HG03159 (cell line): ENCODE measurements around the gene SIGMAR1.

Experiments
- ATAC-seq: cut with Tn5 transposase; IDR thresholded peaks from one replicate; pipeline ENCODE4 v1.9.1; 2021; ENCODE audit warnings: mild to moderate bottlenecking, moderate library complexity; ENCODE audit not compliant: unreplicated experiment

Gene SIGMAR1

DNA sequence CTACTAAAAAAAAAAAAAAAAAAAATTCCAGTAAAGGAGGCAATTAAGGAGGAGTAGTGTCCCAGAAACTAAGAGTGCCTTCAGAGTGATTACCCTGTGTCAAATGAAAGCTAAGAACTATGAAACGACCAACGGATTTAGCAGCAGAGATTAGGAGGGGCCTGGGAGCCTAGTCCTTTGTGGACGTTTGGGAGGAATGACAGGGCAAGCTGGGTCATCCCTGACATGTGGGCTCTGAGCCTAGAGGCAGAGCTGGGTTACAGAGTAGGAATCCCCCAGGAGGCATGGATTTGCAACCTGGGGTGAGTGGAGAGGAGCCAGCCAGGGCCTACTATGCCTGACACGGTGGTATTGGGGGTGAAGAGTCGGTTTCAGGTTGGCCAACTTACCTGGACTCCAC lies 4.4 kb downstream of the SIGMAR1 start:
- no peak for ATAC-seq

DNA sequence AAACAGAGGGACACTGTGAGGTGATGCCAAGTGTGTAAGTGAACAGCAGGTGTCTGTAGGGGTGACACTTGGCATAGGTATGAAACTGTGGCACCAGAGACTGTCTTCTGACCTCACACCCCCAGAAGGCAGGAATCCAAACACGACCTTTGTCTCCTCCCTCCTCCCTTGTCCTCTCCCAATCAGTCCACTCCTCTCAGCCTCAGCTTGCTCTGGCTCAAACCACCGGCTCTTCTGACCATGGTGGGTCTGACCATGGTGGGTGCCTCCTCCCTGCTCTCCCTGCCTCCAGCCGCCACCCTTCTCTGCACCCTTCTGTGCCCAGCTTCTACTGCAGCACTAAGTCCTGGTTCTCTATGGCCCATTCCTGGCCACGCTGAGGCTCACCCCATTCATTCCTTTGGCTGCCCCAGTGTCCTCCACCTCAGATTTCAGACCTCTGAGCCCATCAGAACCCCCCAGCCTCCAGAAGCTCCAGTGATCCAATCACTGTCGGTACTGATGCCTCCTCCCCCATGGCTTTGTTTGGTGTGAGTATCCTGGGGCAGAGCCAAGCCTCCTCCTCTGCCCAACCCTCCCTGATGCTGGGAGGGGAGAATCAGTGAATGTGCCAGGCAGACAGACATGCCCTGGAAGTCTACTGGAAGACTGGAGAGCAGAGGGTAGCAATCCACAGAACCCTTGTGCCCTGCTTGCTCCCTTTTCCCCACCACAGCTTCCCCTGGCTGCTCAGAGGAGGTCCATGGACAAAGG lies 7.0 kb downstream of the SIGMAR1 start:
- no peak for ATAC-seq

DNA sequence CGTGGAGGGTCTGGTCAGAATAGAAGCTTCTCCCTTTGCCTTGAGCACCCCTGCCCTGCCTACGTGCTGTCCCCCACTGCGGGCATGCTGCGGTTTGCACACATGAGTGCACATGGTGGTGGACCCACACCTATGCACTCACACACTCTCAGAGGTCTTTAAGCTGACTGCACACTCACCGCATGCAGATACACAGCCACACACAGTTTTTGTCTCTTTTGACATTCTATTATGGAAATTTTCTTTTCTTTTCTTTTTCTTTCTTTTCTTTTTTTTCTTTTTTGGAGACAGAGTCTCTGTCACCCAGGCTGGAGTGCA lies 8.1 kb downstream of the SIGMAR1 start:
- ATAC-seq: no peak

DNA sequence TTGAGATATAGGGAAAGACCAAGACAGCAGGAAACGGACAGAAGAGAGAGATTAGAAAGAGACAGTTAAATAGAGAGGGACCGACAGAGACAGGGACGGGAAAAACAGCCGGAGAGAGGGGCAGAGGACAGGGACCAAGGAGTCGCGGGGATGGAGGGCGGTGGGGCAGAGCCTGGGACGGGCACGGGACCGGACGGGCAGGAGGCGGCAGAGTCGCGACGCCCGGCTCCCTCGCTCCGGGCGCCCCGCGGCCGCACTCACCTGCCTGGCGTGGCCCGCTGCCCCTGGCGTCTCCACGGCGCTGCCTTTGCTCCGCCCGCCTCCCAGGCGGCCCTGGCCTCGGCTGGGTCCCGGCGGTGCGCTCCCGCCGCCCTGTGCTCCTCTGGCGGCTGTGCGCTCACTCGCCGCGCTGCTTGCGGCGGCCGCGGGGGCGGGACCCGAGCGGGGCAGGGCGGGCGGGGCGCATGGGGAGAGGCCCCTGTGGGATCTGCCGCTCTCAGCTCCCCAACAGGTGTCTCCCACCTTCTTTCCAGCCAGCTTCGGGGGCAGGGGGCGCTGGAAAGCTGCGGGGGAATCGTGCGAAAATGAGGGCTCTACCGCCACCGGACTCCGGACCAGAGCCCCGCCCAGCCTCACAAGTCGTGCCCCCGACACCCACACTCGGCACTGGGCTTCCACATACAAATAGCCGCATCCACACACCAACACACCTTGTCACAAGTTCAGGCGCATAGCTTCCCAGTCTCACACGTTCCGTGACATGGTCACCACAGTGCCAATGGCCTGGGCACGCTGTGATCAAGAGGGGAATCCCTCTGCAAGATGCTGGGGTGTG lies 8.7 kb downstream of the SIGMAR1 start, which contains the start of gene ARID3C:
Gene ARID3C (minus strand): TSS at position 411 of the 835 bp plus-strand sequence. CDS start 1,052 bp downstream, outside the sequence.
- ATAC-seq: no peak

DNA sequence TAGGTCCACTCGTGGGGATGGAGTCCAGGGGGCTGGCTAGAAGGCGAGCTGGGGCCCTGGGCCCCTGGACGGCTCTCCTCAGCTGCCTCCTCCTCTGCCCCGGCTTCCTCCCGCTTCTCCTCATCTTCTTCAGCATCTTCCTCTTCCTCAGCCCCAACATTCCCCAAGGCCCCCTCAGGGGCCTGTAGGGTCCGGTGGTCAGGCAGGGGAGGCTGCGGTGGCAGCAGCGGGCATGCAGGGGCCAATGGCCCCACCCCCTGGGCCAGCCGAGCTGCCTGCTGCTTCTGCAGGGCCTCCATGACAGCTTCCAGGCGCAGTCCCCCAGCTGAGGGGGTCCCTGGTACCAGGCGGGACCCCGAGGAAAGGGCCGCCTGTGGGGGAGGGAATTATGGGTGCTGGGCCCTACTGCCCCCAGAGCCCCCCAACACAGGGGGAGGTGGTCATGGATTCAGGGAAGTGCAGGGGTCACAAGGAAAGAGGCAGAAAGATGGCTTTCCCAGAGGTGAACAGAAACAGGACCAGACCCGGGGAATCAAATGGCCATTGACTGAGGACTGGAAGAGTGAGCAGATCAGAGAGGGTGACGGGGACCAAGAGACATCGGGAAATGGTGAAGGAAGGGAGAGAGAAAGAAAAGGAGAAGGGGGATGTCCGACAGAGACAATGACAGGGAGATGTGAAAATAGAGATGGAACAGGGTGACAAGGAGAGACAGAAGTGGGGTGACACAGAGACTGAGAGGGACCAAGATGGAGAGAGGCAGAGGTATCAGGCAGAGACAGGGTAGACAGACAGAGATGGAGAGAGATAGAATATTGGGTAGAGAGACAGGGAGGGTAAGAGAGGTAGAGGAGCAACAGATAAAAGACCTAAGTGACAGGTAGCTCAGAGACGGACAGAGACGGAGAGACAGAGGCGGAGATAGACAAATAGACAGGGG lies 9.6 kb downstream of the SIGMAR1 start:
- ATAC-seq: no peak

DNA sequence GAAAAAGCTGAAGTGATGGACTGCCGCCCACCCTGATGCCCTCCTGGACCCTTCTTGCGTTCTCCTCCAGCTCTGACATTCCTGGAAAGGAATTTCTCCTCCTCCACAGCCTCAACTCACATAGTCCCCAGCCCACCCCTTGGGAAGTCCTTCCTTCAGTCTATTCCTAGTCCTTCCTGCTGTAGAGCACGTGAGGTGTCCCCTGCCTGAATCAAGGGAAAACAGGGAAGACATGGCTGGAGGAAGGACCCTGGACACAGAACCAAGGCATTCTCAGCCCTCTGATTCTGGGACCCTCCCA lies 12.5 kb downstream of the SIGMAR1 start:
- ATAC-seq: no peak

DNA sequence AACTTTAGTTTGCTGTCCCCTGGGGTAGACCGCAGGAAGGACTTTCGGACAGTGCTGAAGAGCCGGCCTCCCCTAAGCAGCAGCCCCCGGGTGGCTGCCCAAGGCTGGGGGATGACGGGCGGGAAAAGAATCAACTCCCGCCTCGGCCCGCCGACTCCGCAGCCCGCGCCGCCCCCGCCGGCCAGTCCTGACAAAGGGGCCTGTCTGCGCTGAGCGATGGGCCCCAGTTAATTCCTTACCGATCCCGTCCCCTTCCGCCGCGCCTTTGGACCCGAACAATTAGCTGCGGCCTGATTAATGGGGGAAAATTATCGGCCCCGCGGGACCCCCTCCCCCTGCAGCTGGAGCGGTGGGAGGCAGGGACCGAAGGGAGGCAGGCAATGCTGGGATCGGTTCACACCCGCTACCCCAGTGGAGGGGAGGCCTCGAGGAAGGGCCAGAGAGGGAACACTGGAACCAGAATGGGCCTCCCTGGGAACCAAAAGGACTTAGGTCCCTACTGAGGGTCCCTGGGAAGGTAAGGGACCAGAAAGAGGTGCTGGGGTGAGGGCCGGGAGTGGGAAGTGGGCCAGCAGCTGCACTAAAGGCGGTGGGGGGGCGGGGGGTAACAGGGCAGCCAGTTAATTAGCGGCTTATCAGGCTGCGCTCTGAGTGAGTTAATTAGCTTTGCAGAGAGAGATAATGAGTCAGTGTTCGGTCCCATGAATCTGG lies 13.0 kb downstream of the SIGMAR1 start:
- ATAC-seq: no peak

DNA sequence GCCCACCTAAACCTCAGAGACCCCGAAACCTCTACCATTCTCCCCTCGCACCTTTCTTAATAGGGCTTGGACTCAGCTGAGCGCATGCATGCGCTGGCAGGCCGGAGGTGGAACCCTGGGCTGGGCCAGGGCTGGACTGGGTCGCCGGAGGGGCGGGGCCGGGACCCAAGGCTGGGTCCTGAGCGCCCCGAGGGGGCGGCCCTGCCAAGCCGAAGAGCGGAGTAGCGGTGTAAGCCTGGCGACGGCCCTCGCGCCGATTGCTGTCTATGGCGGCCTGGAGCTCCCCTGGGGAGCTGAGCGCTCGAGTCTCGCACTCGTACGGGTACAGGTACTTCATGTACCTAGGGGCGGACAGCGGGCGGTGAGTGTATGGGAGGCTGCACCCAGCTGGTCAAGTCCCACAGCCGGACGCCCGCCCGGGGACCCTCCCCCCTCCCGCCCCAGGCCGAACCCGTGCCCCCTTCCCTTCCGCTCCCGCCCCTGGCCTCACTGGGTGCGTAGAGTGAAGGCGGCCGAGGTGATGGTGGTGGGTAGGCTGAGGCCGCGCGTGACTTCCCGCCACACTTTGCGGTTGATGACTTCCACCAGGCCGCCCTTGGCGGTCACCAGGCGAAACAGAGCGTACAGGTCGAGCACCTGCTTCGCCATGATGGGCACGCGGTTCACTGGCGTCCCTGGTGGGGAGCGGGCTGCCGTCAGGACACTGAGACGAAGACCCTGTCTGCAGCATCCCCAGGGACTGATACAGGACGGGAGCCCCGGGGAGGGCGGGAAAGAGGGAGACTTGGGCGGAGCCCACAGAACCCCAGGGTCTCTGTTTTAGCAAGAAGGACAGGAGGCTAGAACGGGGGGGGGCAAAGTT lies 14.0 kb downstream of the SIGMAR1 start:
- ATAC-seq: no peak

DNA sequence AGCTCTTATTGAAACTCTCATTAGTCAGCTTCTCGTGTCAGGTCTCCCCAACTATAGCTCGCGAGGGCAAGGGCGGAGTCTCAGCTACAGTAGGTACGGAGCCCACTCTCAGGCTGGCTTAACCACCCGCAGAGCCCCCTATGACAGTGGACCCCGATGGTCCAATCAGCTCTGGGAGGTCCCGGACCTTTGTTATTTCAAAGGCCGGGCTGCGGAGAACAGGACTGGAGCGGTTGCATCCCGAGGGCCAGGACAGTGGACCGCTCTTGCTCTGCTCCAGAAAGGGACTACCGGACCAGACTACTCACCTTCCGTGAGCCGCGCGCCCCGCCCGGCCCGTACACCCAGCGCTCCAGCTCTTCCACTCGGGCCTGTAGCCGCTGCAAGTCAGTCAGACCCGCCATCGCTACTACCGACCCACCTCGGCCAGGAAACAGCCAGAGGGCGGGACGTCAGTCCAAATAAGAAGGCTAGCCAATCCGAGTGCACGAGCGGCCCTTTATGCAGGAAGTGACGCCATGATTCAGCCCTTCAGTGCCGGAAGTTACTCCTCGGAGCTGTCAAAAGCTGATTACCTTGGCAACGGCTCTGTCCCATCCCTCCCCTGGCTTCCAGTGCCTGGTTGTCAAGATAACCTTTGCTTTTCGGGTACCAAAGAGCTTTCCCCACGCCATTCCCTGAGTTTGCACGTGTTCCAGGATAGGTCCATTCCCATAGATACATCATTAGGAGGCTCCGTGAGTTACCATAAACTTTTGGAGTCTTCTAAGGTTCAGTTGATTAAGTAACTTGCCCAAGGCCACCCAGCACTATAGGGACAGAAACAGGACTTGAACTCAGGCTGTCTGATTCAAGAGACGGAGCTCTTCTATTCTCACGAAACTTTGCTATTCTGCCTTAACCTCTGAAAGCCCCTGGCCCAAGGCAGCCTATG lies 17.3 kb downstream of the SIGMAR1 start, which contains the start of gene DCTN3:
Gene DCTN3 (minus strand): TSS at position 435 of the 934 bp plus-strand sequence. CDS start 31 bp downstream, at position 404.
- ATAC-seq: peak; percentile 98

DNA sequence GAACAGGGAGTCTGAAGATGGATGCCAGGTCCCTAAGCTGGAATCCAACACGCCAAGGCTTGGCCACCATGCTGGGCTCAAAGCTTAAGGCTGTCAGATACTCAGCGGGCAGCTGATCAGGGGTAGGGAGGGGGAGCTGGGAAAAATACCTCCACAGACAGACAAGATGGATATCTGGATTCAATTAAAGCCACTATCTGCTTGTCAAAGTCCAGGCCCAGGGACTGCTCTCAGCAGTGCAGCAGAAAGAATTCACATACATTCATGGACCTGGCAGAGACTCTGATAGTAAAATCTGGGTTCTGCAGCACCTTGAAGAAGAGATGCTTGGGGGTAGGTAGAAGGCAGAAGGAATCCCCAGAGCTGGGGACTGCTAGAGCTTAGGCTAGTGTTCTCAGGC lies 22.5 kb downstream of the SIGMAR1 start:
- ATAC-seq: no peak

DNA sequence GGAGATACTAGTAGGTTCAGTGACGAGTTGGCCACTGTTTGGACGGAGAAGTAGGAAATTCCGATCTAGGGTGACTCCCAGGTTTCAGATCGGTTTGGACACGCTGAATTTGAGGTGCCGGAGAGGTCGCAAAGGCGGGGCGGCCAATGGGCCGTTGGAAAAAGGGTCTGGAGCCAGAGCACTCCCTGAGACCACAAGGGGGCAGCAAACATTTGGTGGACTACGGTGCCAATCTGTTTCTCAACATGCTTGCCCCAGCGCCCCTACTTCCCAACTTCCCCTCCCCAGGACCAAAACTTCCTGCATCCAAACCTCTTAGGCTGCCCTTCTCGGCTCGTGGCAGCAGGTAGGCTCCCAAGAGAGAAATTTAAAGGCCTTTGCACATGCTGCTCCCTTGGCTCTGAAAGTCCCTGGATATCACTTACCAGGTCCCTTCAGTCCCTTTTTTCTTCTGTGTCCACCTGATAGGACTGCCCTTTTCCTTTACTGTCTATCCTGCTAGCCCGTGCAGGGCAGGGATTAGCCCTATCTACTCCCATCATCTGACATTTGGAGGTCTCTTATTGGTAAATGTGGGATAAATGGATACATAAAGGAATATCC lies 24.7 kb downstream of the SIGMAR1 start:
- no peak for ATAC-seq

DNA sequence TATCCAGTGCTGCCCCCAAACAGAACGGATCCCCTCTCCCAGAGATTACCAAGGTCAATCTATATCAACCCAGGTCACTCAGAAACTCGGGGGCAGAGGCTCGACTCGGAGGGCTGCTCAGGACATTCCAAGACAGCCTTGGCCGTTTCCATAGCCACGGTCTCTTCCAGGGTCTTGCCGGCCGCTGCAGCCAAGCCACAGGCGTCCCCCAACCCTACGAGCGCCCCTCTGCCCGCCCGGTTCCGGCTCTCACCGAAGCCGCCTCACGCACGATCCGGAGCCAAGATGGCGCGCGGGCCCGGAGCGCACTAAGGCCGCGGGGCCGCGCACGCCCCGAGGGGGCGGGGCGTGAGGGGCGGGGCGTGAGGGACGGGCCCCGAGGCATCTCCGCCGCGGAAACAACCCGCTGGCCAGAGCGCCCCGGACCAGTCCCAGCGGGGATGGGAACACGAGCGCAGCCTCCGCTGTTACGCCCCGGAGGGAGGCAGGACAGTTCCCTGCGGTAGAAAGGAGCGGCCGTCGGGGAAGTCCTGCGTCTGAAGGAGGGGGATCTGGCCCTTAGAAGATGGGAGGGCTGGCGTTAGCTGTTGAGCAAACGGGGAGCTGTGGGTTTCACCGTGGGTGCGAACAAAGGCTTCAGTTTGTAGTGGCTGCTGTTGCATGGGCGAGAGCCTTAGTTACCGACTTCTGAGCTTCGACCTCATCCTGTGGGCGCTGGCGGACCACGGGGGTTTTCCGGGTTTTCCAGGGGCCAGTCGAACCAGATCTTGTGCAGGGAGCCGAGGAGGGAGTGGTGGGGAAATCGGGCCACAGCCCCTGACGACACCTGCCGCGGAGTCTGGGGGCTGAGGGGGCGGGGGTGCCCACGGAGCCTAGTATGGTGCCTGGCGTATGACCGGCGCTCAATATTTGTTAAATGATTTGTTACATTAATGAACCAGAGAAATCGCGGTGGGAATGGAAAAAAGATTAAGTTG lies 25.5 kb downstream of the SIGMAR1 start, which contains the start of gene RPP25L:
Gene RPP25L (minus strand): TSS at position 287 of the 977 bp plus-strand sequence. CDS start 801 bp downstream, outside the sequence.
- ATAC-seq: peak; percentile 87

DNA sequence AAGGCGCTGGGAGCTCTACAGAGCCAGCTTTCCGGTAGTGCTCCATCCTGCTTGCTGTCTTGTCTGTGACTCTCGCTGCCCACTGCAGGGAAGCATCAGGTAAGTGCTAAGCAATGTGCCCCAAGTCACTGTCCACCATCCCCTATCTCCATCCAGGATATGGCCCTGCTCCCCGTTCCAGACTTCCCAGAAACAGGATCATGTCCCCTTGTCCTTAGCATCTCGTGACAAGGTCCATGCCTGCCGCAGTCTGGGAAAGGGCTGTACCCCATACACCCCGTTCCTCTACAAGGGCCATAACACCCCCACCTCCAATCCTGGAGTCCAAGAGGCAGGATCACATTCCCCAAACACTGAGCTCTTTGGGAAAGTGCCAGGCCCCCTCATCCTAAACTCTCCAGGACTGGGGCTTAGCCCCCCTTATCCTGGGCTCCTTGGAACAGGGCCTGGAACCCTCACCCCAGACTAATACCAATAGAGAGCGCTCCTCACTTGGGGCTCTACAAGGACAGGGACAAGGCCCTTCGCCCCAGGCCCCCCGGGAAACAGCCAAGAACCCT lies 26.3 kb downstream of the SIGMAR1 start:
- no peak for ATAC-seq

DNA sequence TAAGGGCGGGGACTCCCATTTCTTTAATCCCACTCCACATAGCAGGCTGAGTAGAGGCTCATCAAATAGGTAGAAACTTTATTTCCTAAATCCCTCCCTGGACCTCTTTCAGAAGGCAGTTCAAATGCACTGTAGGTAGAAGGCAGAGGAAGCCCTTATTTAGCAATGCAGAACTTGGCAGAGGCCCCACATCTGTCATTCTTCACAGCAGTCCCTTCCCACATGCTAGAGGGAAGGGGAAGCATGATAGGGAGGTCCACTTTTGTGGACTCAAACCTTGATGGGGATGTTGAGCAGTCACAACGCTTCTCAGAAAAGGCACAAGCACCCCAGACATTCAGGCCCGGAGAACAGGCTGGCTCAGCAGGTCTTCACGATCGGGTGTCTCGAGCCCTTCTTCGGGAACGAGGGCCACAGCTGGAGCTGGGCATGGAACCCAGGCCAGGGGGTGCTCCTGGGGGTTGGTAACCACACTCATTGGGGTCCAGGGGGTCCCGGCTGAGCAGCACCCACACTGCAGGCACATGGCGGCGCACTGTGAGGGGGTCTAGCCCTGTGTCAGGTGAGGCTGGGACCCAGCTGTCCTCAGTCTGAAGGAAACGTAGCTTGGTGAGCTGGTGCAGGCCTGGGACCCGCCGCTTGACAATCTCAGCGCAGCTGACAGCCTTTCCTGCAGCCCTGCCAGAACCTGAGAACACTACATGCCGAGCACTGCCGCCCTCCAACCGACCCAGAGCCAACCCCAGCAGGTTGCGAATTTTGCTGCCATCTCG lies 27.0 kb downstream of the SIGMAR1 start:
- no peak for ATAC-seq

DNA sequence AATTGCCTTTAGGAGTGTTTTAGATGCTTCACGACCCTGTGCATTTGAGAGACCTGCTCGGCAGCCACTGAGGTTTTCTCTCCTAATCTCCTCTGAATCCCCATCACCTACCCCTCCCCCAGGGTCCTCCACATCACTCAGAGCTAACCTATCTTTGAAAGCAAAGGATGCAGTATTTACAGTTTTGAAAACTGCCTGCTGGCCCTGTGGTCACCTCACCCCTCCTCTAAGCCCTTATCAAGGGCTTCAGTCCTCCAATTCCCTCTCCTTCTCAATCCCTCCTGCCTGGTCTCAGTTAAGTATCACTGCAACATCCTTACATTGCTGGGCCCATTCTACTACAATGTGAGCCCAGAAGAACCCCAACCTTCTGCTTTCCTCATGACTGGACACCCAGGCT lies 30.3 kb downstream of the SIGMAR1 start:
- no peak for ATAC-seq

DNA sequence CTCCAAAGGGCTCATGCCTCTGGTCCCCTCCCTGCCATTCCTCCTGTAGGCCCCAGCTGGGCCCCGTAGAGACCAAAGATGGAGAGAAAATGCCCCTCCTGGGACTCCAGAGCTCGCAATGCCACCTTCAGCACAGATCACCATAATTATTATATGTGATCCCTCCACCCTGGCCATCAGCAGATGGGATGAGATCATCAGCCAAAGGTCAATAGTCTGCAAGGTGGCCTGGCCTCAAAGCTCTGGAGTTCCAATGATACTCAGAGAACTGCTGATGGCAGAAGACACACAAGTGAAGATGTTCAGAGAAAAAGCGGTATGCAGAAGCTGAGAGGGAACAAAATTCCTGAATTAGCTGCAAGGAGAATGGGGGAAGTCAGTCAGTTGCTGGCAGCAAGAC lies 30.7 kb downstream of the SIGMAR1 start:
- ATAC-seq: no peak
